Gastrocnemius medialis (tissue), 4 donors: ENCODE data around the gene MAML2.

Experiments used
- POLR2A ChIP-seq, 2 donors: fragments of 450-650 bp; IDR thresholded peaks; one replicate each; pipeline ENCODE4 v1.6.1; 2017; ENCODE audit warnings: antibody characterized with exemption in 2 of 2, mild to moderate bottlenecking in 2 of 2, moderate library complexity in 2 of 2
- TF ChIP-seq, protein P1 (sequence below), 5 experiments: fragments of 450-650 bp in 3 of 5; fragments of 200-600 bp in 2 of 5; sonication (generic) in 2 of 5; IDR thresholded peaks in 4 of 5; conservative IDR thresholded peaks in 1 of 5; 1 replicate in 4 of 5; 2 replicates in 1 of 5; pipeline ENCODE4 v1.5.1; 2016 to 2019; ENCODE audit warnings: antibody characterized with exemption in 5 of 5, mild to moderate bottlenecking in 3 of 5, moderate library complexity in 3 of 5

DNA sequence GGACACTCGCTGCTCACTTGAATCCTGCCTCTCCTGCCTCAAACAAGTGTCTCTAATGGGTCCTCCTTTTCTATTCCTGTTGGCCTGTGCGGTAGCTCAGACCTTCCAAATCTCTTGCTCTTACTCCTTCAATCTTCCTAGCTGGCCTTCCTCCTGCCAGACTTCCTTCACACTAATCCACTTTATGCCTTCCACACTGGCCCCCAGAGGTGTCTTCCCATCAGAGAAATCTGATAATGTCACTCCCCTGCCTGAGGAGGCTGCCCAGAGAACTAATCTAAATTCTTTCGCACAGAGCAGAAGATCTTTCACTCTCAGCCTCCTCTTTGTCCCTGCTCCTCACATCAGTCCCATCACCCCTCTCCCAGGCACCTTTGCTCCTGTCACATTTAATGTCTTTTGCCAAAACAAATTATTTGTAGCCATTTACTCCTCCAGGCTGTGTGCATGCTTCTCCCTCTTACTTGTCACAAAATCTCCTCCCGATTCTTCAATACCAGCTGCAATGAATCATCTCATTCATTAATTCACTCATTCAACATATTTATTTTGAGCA lies 175.7 kb downstream of the MAML2 start:
- TF ChIP-seq, protein P1, sequence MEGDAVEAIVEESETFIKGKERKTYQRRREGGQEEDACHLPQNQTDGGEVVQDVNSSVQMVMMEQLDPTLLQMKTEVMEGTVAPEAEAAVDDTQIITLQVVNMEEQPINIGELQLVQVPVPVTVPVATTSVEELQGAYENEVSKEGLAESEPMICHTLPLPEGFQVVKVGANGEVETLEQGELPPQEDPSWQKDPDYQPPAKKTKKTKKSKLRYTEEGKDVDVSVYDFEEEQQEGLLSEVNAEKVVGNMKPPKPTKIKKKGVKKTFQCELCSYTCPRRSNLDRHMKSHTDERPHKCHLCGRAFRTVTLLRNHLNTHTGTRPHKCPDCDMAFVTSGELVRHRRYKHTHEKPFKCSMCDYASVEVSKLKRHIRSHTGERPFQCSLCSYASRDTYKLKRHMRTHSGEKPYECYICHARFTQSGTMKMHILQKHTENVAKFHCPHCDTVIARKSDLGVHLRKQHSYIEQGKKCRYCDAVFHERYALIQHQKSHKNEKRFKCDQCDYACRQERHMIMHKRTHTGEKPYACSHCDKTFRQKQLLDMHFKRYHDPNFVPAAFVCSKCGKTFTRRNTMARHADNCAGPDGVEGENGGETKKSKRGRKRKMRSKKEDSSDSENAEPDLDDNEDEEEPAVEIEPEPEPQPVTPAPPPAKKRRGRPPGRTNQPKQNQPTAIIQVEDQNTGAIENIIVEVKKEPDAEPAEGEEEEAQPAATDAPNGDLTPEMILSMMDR (IDR thresholded peaks at IDR 0.05 in 4 of 5, conservative IDR thresholded peaks at IDR 0.05 in 1 of 5), result no peak
- no peak for TF ChIP-seq POLR2A (IDR thresholded peaks at IDR 0.05)
